Femur (tissue), 1 donor: ENCODE data around the gene TMBIM4.
"Not testable (repeated sequence)": the region's sequence is repeated elsewhere in the genome, so short reads cannot be mapped to it uniquely, and the experiment has no call there.

ENCODE experiments used
- DNase-seq: peaks from one replicate; pipeline ENCODE4 v3.0.0-alpha.2; 2017

Gene TMBIM4

DNA sequence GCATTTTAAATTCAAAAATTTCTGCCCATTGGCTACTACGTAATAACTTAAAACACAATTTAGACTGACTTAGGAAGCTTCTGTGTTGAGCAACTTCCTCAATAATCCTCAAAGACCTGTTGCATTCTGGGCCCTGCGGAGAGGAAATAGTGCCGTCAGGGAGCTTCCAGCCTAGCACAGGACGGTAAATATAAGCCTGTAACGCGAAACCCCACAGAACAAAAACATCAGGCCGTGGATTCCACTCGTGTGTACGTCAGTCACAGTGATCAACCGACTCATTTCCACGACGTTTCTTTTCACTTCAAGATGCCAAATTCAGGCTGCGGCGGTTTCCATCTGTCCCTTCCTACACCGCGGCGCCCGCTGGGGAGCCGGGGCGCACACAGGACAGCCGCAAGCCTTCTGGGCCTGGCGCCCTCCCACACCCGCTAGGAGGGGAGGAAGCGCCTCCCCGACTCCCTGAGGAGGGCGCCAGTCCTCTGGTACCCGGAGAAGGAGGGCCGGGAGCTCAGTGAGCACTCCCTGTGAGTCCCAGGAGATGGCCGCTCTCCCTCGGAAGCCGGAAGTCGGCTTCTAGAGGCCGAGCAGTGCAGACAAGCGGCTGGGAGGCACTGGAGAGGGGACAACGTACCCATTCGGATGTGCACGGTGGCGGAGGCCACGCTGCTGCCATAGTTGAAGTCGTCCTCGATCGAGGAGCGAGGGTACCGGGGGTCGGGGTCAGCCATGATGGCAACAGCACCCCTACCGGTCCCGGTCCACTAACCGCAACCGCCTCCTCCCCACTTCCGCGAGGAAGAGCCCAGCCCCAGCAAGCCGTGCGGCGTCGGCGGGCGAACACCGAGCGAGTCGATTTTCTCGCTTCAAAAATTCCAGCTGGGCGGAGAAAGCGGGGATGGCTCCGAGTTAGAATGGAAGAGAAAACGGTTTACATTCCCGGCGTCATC is at the start of gene TMBIM4:
TSS of gene TMBIM4 (minus strand) at position 776 of the 950 bp plus-strand sequence. CDS start at position 731, 45 bp downstream.
- peak; percentile 94 for DNase-seq

GRCh38 chr12:66217342-66217917 is 47.6 kb upstream of the TMBIM4 start:
- DNase-seq, result no peak

GRCh38 chr12:66213011-66213410 is 43.2 kb upstream of the TMBIM4 start:
- DNase-seq, result not testable (repeated sequence)

DNA sequence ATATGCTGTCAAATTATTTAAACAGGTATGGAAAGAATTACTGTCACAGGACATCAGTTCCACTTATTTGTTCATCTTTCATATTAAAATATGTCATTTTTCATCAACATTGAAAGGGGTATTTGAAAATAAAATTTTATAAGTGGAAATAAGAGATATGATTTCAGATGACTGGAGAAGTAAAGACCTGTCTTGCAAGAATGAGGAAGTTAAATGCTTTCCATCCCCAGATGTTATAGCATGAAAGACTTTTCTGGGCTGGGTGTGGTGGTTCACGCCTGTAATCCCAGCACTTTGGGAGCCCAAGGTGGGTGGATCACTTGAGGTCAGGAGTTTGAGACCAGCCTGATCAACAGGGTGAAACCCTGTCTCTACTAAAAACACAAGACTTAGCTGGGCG is 41.8 kb upstream of the TMBIM4 start:
- not testable (repeated sequence) for DNase-seq

- no peak for DNase-seq
Measured at GRCh38 chr12:66210840-66211239, 41.0 kb upstream of the TMBIM4 start.

- DNase-seq, result no peak
Measured at GRCh38 chr12:66206141-66206540, 36.3 kb upstream of the TMBIM4 start.

DNA sequence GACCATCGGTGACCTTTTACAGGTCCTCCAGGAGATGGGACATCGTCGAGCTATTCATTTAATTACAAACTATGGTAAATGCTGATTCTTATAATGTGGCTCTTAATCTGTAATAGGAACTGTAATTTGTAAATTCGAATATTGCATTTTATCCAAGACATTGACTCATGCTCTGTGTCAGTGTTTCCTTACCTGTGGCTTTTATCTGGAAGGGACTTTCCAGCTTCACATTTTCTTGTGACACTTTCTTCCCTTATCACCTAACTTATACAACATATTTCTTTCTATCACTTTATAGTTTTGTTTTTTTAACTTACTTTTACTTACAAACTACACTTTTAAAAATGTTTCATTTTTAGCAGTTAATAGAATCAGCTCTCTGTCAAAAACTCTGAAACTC is 34.0 kb upstream of the TMBIM4 start:
- DNase-seq, result no peak

GRCh38 chr12:66199831-66200509 is 30.2 kb upstream of the TMBIM4 start:
- no peak for DNase-seq

- DNase-seq, result no peak
Measured at GRCh38 chr12:66199141-66199540, 29.3 kb upstream of the TMBIM4 start.

GRCh38 chr12:66197495-66197921 is 27.7 kb upstream of the TMBIM4 start:
- DNase-seq, result no peak

GRCh38 chr12:66196806-66197205 is 27.0 kb upstream of the TMBIM4 start:
- no peak for DNase-seq

DNA sequence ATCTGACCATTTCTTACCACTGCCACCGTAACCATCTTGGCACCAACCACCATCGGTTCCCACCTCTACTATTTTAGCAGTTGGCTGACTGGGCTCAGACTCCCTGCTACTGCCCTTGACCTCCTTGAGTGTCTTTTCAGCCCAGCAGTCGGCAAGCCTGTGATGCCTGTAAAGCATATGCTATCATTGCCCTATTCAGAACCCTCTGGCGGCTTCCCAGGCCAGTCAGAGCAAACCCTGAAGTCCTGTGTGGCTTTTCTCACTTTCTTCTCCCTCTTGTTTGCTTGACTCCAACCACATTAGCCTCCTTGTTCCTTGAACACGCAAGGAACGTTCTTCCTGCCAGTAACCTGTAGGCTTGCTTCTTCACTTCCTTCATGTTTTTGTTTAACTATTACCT is 25.4 kb upstream of the TMBIM4 start:
- DNase-seq, result no peak

DNA sequence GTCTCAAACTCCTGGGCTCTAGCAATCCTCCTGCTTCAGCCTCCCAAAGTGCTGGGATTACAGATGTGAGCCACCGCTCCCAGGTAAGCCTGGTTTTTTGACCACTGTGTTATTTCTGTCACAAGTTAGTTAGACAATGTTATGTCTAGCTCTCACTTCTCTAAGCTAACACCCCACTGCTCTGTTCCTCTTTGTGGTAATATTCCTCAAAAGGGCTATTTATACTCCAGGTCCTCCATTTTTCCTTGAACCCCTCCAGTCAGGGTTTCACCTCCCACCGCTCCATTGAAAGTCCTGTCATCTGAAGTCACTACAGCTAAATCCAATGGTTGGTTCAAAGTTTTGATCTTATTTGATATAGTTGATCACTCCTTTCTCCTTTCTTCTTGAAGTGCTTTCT is 24.3 kb upstream of the TMBIM4 start:
- no peak for DNase-seq

DNA sequence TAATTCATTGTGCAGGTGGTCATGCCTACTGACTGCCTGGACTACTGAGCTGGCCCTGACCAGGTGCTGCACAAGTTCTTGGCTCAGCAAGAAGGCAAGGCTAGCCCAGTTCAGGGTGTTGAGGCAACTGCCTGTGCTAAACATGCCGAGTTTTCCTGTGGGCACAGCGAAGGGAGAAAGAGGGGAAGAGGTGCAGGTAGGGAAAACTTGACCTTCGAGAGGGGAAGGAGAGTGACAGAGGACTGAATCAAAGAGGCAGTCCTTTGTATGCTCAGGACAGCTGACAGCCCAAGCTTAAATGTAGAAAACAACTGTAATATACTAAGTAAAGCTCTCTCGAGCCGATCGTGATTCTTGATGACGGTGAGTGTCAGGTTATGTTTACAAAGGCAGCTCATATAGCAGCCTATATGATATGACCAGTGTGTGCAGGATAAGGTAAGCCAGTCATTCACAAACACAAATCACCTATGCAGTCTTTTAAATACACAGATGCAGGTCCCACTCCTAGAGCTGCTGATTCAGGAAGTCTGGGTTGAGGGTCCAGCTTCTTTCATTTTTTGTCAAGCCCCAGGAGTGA is 21.8 kb upstream of the TMBIM4 start:
- DNase-seq, result no peak

GRCh38 chr12:66190519-66191370 is 20.9 kb upstream of the TMBIM4 start:
- DNase-seq, result no peak

GRCh38 chr12:66189889-66190288 is 20.1 kb upstream of the TMBIM4 start:
- no peak for DNase-seq

DNA sequence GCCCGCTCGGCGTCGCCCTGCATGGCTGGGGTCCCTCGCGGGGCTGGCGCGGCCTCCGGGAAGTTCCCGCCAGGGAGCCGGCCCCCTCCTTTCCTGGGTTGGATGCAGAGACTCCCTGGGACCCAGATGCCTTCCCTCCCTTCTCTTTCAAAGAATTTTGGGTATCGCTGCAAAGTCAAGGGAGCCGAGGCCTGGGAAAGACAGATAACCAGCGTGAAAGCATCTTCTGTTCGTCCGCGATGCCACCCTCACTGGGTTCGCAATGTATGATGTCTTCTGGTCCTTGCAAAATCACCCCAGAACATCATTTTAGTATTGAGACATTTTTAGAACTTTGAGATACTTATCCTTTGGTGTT is 19.7 kb upstream of the TMBIM4 start:
- DNase-seq, result no peak

GRCh38 chr12:66188584-66189485 is 19.0 kb upstream of the TMBIM4 start, which contains the start of gene IRAK3:
Gene IRAK3 (plus strand): TSS chr12:66189214. CDS start chr12:66189300, 86 bp downstream.
- DNase-seq, result peak; percentile 78

DNA sequence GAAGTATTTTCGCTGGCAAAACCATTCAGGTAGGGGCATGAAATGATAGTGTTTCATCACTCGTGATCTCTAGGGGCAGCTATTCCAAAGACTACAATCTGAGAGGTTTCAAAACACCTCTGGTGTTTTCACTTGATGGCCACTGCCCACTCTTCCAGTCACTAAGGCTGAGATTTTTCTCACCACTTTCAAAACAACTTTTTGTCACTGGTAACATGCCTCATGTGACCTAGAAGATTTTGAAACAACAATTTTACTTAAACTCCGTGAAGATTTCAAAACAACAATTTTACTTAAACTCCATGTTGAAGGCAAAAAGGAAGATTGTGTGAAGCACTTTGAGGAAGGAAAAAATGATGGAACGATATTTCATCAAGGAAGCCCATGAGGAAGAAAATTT is 18.0 kb upstream of the TMBIM4 start:
- DNase-seq, result no peak

DNA sequence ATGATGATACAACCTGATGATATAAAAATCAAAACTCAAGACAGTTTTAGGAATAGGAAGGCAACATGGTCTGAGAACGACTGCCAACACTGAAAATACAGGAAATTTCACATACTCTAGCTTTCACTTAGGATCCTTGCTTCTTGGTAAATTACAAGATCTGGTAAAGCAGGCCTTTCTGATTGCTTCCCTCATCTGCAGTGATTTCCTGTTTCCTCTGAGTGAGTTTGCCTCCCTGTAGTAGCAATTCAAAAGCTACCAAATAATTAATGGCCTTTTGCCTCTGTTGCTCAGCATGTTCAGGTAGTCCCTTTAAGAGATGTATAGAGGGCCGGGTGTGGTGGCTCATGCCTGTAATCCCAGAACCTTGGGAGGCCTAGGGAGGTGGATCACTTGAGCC is 17.2 kb upstream of the TMBIM4 start:
- no peak for DNase-seq

- DNase-seq, result not testable (repeated sequence)
Measured at GRCh38 chr12:66184822-66185221, 15.0 kb upstream of the TMBIM4 start.
